Measurements from ENCODE around the gene HSCB. TPM values are rescaled to one million over a fixed set of nuclear protein-coding genes. Genes with fewer than 3 reads are reported as not detected.
A peak's percentile ranks its signal among the peaks of the same experiment; 100 is the strongest.

Gene HSCB
- total and polyA plus RNA-seq, 9 of the 15 experiments (the other 6 are each of a cell fraction or from before 2014, with no cell fraction given), result 2.6 to 13.1 (median 8.6) TPM

DNA sequence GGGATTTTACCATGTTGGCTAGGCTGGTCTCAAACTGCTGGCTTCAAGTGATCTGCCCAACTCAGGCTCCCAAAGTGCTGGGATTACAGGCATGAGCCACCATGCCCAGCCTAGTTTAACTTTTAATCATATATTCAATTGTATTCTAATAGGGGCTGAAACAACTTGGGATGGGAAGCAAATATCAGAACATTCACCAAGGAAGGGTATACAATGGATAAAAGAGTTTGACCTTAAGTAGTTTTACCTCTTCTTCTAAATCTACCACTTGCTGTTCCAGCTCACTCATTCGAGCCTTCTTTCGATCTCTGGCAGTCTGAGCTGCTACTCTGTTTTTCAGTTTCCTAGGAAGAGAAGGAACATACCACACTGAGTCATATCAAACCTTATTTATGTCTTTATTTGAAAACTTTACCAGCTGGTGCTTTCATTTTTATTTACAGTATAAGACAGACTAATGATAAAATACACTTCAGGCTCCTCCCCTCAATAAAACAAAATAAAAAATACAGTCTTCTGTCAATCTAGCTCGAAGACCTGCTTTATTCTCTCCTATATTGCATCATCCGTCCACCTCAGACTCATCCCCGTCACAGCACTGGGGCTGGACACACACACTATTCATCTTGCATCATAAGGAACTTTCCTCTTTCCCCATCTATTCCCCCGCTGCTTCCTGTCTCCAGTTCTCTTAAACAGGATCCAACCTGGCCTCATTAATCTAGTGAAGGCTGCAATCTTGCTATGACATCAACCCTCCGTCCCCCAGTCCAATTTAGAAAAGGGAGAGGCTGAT is 57.2 kb downstream of the HSCB start (continued):
- TF ChIP-seq, protein P1, sequence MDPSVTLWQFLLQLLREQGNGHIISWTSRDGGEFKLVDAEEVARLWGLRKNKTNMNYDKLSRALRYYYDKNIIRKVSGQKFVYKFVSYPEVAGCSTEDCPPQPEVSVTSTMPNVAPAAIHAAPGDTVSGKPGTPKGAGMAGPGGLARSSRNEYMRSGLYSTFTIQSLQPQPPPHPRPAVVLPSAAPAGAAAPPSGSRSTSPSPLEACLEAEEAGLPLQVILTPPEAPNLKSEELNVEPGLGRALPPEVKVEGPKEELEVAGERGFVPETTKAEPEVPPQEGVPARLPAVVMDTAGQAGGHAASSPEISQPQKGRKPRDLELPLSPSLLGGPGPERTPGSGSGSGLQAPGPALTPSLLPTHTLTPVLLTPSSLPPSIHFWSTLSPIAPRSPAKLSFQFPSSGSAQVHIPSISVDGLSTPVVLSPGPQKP (CRISPR knock-in tag; IDR thresholded peaks at IDR 0.05), result no peak
- no peak for TF ChIP-seq TCFL5 (CRISPR knock-in tag; conservative IDR thresholded peaks at IDR 0.05)
- TF ChIP-seq SNAPC5 (CRISPR knock-in tag; IDR thresholded peaks at IDR 0.05), result no peak
- no peak for TF ChIP-seq PTRF (tag; IDR thresholded peaks at IDR 0.05)
- TF ChIP-seq, protein P2, sequence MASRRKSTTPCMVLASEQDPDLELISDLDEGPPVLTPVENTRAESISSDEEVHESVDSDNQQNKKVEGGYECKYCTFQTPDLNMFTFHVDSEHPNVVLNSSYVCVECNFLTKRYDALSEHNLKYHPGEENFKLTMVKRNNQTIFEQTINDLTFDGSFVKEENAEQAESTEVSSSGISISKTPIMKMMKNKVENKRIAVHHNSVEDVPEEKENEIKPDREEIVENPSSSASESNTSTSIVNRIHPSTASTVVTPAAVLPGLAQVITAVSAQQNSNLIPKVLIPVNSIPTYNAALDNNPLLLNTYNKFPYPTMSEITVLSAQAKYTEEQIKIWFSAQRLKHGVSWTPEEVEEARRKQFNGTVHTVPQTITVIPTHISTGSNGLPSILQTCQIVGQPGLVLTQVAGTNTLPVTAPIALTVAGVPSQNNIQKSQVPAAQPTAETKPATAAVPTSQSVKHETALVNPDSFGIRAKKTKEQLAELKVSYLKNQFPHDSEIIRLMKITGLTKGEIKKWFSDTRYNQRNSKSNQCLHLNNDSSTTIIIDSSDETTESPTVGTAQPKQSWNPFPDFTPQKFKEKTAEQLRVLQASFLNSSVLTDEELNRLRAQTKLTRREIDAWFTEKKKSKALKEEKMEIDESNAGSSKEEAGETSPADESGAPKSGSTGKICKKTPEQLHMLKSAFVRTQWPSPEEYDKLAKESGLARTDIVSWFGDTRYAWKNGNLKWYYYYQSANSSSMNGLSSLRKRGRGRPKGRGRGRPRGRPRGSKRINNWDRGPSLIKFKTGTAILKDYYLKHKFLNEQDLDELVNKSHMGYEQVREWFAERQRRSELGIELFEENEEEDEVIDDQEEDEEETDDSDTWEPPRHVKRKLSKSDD (conservative IDR thresholded peaks at IDR 0.05; ENCODE audit: low read length), result no peak
- TF ChIP-seq ZNF121 (CRISPR knock-in tag; conservative IDR thresholded peaks at IDR 0.05), result no peak
- TF ChIP-seq ZFP1 (CRISPR knock-in tag; IDR thresholded peaks at IDR 0.05), result no peak
- TF ChIP-seq, protein P3, sequence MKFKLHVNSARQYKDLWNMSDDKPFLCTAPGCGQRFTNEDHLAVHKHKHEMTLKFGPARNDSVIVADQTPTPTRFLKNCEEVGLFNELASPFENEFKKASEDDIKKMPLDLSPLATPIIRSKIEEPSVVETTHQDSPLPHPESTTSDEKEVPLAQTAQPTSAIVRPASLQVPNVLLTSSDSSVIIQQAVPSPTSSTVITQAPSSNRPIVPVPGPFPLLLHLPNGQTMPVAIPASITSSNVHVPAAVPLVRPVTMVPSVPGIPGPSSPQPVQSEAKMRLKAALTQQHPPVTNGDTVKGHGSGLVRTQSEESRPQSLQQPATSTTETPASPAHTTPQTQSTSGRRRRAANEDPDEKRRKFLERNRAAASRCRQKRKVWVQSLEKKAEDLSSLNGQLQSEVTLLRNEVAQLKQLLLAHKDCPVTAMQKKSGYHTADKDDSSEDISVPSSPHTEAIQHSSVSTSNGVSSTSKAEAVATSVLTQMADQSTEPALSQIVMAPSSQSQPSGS (CRISPR knock-in tag; IDR thresholded peaks at IDR 0.05), result no peak
- peak in 1 of 2 experiments; percentile 30; a peak in 1 of 4 replicates for TF ChIP-seq MAZ (CRISPR knock-in tag; conservative IDR thresholded peaks at IDR 0.05 in 1 of 2, IDR thresholded peaks at IDR 0.05 in 1 of 2)
- no peak for TF ChIP-seq ARID2 (IDR thresholded peaks at IDR 0.05)
- TF ChIP-seq RAD51 (IDR thresholded peaks at IDR 0.05; ENCODE audit: borderline replicate concordance, low read depth), result no peak
- TF ChIP-seq NBN (IDR thresholded peaks at IDR 0.05; ENCODE audit: low read depth), result 0 out of 2 replicates have a peak, but pooled peaks have one; percentile 55
- TF ChIP-seq MLX (CRISPR knock-in tag; conservative IDR thresholded peaks at IDR 0.05), result no peak
- no peak for TF ChIP-seq ESRRA (IDR thresholded peaks at IDR 0.05; ENCODE audit: borderline replicate concordance, low read depth)
- TF ChIP-seq, protein P4, sequence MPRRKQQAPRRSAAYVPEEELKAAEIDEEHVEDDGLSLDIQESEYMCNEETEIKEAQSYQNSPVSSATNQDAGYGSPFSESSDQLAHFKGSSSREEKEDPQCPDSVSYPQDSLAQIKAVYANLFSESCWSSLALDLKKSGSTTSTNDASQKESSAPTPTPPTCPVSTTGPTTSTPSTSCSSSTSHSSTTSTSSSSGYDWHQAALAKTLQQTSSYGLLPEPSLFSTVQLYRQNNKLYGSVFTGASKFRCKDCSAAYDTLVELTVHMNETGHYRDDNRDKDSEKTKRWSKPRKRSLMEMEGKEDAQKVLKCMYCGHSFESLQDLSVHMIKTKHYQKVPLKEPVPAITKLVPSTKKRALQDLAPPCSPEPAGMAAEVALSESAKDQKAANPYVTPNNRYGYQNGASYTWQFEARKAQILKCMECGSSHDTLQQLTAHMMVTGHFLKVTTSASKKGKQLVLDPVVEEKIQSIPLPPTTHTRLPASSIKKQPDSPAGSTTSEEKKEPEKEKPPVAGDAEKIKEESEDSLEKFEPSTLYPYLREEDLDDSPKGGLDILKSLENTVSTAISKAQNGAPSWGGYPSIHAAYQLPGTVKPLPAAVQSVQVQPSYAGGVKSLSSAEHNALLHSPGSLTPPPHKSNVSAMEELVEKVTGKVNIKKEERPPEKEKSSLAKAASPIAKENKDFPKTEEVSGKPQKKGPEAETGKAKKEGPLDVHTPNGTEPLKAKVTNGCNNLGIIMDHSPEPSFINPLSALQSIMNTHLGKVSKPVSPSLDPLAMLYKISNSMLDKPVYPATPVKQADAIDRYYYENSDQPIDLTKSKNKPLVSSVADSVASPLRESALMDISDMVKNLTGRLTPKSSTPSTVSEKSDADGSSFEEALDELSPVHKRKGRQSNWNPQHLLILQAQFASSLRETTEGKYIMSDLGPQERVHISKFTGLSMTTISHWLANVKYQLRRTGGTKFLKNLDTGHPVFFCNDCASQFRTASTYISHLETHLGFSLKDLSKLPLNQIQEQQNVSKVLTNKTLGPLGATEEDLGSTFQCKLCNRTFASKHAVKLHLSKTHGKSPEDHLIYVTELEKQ (CRISPR knock-in tag; IDR thresholded peaks at IDR 0.05), result no peak
- TF ChIP-seq PKNOX1 (IDR thresholded peaks at IDR 0.05), result peak; percentile 55

Measured in K562 (cell line).